ENCODE data around the gene TAOK2. TPM values are rescaled to one million over a fixed set of nuclear protein-coding genes. Genes with fewer than 3 reads are reported as not detected.

The TAOK2 gene
- total and polyA plus RNA-seq, 2 of the 4 experiments (the other 2 are of a cell fraction), result 23.0 to 31.7 TPM

GRCh38 chr16:29999605-30000004, 25.9 kb downstream of the TAOK2 start (continued):
- TF ChIP-seq CTCF (conservative IDR thresholded peaks at IDR 0.05; ENCODE audit: low read depth, low read length) (no peak), RCOR1 (IDR thresholded peaks at IDR 0.05; ENCODE audit: insufficient replicate concordance, low read length) (no peak), MXI1 (IDR thresholded peaks at IDR 0.05; ENCODE audit: borderline replicate concordance, low read depth, low read length) (no peak), MAZ (IDR thresholded peaks at IDR 0.05; ENCODE audit: borderline replicate concordance, low read depth, low read length) (no peak), SMC3 (IDR thresholded peaks at IDR 0.05; ENCODE audit: low read depth, low read length) (no peak)
